ENCODE data around the gene ZNF697. TPM values are rescaled to one million over a fixed set of nuclear protein-coding genes. Genes with fewer than 3 reads are reported as not detected.
"Not testable (repeated sequence)": the region's sequence is repeated elsewhere in the genome, so short reads cannot be mapped to it uniquely, and the experiment has no call there.

ZNF697 gene
- total RNA-seq, 5 donors from 2014 or later (not counting 1 experiment from before 2014, with no cell fraction given) = 0.06 to 0.16 (median 0.09) TPM; not detected in 2

DNA sequence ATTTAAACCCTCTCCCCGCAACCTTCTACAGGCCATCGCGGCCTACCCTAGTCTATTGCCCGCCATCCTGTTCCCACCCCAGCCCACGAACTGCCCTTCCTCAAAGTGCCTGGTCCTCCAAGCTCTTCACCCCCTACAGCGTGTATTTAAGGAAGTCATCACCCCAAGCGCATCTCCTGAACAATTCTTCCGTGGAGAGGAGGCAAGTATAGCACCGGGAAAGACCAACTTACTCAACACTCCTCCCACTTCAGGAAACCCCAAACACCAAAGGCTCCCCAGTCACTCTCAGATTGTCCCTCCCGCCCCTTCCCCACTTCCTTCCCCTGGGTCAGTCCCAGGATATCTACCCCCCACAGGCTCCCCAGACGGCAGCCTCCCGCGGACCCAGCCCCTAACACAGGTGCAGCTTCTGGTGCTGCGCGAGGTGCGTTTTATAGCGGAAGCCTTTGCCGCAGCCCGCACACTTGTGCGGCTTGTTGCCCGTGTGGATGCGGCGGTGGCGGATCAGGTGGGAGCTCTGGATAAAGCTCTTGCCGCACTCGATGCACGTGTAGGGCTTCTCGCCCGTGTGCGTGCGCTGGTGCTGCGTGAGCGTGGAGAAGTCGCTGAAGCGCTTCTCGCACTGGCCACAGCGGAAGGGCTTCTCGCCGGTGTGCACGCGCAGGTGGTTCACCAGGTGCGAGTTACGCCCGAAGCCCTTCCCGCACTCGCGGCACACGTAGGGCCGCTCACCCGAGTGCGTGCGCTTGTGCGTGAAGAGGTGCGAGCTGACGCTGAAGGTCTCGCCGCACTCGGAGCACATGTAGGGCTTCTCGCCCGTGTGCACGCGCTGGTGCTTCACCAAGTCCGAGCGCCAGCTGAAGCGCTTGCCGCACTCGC, 25.5 kb downstream of the ZNF697 start:
- no peaks in the 10 kb centered on the region for H3K4me1 Mint-ChIP-seq
- ChIA-PET CTCF (no interaction called here), POLR2A (no interaction called here)
- Histone ChIP-seq H3K27me3 (replicated peaks in 1 of 2; ENCODE audit: control insufficient read depth in 2 of 2, extremely low read depth in 1 of 2, insufficient read depth in 2 of 2, low read length in 1 of 2) (peaks cover 0 to 5% of the 10 kb centered on the region in 2 experiments), H3K4me3 (ENCODE audit: control insufficient read depth in 1 of 2, extremely low read depth in 1 of 2, low read length in 1 of 2) (no peak overlapping the region), H3K9me3 (no peaks in the 10 kb centered on the region), H3K4me1 (ENCODE audit: control insufficient read depth in 1 of 2, extremely low read depth in 1 of 2, insufficient read depth in 2 of 2, low read length in 2 of 2) (no peaks in the 10 kb centered on the region), H3K36me3 (ENCODE audit: control insufficient read depth in 2 of 2, extremely low read depth in 1 of 2, insufficient read depth in 1 of 2, low read length in 1 of 2) (no peaks in the 10 kb centered on the region), H3K27ac (ENCODE audit: low read length) (no peak overlapping the region)
- no peaks in the 10 kb centered on the region for H3K36me3 Mint-ChIP-seq
- peaks cover 2 to 5% of the 10 kb centered on the region in 2 donors for H3K27me3 Mint-ChIP-seq
- H3K4me3 Mint-ChIP-seq = no peak overlapping the region
- no peaks in the 10 kb centered on the region for H3K9me3 Mint-ChIP-seq
- ATAC-seq (replicated peaks in 1 of 4) (no peak), DNase-seq (no peak)
- H3K27ac Mint-ChIP-seq = no peak overlapping the region
- 95% methylated on average over 66 of the region's 67 CpGs for WGBS (ENCODE audit: insufficient coverage)

DNA sequence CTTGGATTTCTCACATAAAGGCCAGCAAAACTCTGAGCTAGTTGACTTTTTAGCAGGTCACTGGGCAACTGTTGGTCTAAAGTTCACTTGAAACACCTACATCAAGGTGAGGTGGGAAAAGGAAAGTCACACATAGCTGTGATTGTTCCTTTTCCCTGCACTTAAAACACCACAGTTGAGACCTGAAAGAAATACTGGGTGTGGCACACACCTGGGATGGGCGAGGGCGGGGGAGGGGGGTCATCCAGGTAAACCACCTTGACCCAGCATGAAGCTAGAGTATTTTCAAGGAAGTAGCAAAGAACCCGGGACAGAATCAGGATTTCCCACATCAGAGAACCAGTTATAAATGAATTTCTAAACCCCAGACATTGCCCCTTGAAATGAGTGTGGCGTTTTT, 26.4 kb downstream of the ZNF697 start:
- Mint-ChIP-seq H3K36me3 (no peaks in the 10 kb centered on the region), H3K27me3 (peaks cover 2 to 5% of the 10 kb centered on the region in 2 donors), H3K4me3 (no peak overlapping the region), H3K4me1 (no peaks in the 10 kb centered on the region), H3K9me3 (no peaks in the 10 kb centered on the region), H3K27ac (no peak overlapping the region)
- no peak for ATAC-seq (replicated peaks in 1 of 4)
- ChIA-PET CTCF (no interaction called here), POLR2A (no interaction called here)
- no peak for DNase-seq
- Histone ChIP-seq H3K9me3 (no peaks in the 10 kb centered on the region), H3K27ac (ENCODE audit: low read length) (no peak overlapping the region), H3K4me1 (ENCODE audit: control insufficient read depth in 1 of 2, extremely low read depth in 1 of 2, insufficient read depth in 2 of 2, low read length in 2 of 2) (no peaks in the 10 kb centered on the region), H3K4me3 (ENCODE audit: control insufficient read depth in 1 of 2, extremely low read depth in 1 of 2, low read length in 1 of 2) (no peak overlapping the region), H3K36me3 (ENCODE audit: control insufficient read depth in 2 of 2, extremely low read depth in 1 of 2, insufficient read depth in 1 of 2, low read length in 1 of 2) (no peaks in the 10 kb centered on the region), H3K27me3 (replicated peaks in 1 of 2; ENCODE audit: control insufficient read depth in 2 of 2, extremely low read depth in 1 of 2, insufficient read depth in 2 of 2, low read length in 1 of 2) (peaks cover 0 to 2% of the 10 kb centered on the region in 2 experiments)
- WGBS (ENCODE audit: insufficient coverage) = no CpG with 5 or more reads among the region's 4 CpGs

DNA sequence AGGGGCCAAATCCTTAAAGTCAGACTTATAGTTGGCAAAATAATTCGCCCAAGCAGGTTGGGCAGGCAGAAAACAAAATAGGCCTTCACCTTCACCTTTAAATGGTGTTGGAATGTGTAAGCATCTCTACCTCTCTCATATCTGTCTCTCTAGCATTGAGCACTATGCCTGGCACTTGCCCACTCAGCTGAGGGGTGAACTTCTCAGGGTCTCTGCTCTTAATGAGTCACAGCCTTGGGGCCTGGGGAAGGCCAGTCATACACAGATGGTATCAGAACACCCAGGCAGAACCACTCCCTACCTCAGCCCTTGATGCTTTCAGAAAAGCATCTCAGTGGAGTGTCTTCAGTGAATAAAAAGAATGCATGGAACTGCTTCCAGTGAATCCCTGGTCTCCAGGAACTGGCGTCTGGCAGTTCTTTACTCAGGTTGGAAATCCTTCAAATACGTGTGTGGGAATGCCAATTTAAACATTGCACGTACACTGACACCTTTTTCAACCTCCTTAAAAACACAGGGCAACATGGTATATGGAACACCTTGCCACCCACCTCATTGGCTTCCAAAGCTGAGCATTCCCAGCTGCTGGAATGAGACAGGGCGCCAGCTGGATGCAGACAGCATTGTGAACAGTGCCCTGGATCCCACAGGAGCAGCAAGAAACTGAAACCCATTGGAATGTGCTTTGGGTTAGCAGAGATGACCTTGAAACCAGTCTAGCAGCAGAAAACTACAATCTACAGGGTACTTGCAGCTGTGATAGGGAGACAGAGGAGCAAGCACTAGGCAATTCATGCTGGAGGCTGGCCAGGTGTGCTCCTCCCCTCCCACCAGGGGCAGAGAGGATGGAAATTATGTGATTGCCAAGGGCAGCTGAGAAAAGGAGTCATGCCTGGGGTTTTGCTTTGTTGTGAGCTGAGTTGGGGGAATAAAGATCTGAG, 30.0 kb downstream of the ZNF697 start:
- H3K27me3 ChIP-seq (replicated peaks in 1 of 2; ENCODE audit: control insufficient read depth in 2 of 2, extremely low read depth in 1 of 2, insufficient read depth in 2 of 2, low read length in 1 of 2) = no peaks in the 10 kb centered on the region
- DNase-seq = no peak
- no peaks in the 10 kb centered on the region for H3K36me3 ChIP-seq (ENCODE audit: control insufficient read depth in 2 of 2, extremely low read depth in 1 of 2, insufficient read depth in 1 of 2, low read length in 1 of 2)
- POLR2A ChIA-PET = no interaction called here
- no peaks in the 10 kb centered on the region for H3K9me3 Mint-ChIP-seq
- CTCF ChIA-PET = no interaction called here
- H3K4me3 ChIP-seq (ENCODE audit: control insufficient read depth in 1 of 2, extremely low read depth in 1 of 2, low read length in 1 of 2) = no peak overlapping the region
- H3K27ac ChIP-seq (ENCODE audit: low read length) = no peak overlapping the region
- H3K27ac Mint-ChIP-seq = no peak overlapping the region
- no peaks in the 10 kb centered on the region for H3K36me3 Mint-ChIP-seq
- 42% methylated on average over 3 of the region's 5 CpGs for WGBS (ENCODE audit: insufficient coverage)
- no peaks in the 10 kb centered on the region for H3K4me1 ChIP-seq (ENCODE audit: control insufficient read depth in 1 of 2, extremely low read depth in 1 of 2, insufficient read depth in 2 of 2, low read length in 2 of 2)
- ATAC-seq (replicated peaks in 1 of 4) = no peak
- no peak overlapping the region for H3K4me3 Mint-ChIP-seq
- no peaks in the 10 kb centered on the region for H3K9me3 ChIP-seq
- H3K27me3 Mint-ChIP-seq = peaks cover 0 to 2% of the 10 kb centered on the region in 2 donors
- no peaks in the 10 kb centered on the region for H3K4me1 Mint-ChIP-seq

DNA sequence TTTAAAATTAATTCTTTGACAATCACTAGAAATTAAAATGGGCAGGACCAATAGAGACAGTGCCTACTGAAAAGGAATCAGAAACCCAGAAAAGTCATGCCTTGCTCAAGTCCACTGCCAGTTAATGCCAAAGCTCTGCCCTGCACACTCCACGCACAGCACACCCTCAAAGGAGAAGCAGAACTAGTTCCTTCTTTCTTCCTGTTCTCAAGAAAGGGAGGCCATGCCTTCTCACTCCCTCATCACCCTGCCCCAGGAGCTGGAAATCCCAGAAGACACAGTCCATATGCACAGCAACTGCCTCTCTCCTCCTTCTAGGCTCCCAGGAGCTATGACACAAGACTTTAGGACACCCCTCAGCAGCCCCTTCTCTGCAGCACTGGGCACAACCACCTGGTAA, 31.3 kb downstream of the ZNF697 start:
- H3K27ac ChIP-seq (ENCODE audit: low read length); H3K36me3 ChIP-seq (ENCODE audit: control insufficient read depth in 2 of 2, extremely low read depth in 1 of 2, insufficient read depth in 1 of 2, low read length in 1 of 2); ATAC-seq (replicated peaks in 1 of 4); H3K4me1 Mint-ChIP-seq; H3K4me1 ChIP-seq (ENCODE audit: control insufficient read depth in 1 of 2, extremely low read depth in 1 of 2, insufficient read depth in 2 of 2, low read length in 2 of 2); CTCF ChIA-PET; H3K36me3 Mint-ChIP-seq; H3K27me3 Mint-ChIP-seq; POLR2A ChIA-PET; H3K27me3 ChIP-seq (replicated peaks in 1 of 2; ENCODE audit: control insufficient read depth in 2 of 2, extremely low read depth in 1 of 2, insufficient read depth in 2 of 2, low read length in 1 of 2); H3K9me3 Mint-ChIP-seq; H3K4me3 Mint-ChIP-seq; H3K9me3 ChIP-seq; DNase-seq; H3K4me3 ChIP-seq (ENCODE audit: control insufficient read depth in 1 of 2, extremely low read depth in 1 of 2, low read length in 1 of 2); H3K27ac Mint-ChIP-seq: not testable (repeated sequence)
- no CpG with 5 or more reads among the region's 1 CpG for WGBS (ENCODE audit: insufficient coverage)

DNA sequence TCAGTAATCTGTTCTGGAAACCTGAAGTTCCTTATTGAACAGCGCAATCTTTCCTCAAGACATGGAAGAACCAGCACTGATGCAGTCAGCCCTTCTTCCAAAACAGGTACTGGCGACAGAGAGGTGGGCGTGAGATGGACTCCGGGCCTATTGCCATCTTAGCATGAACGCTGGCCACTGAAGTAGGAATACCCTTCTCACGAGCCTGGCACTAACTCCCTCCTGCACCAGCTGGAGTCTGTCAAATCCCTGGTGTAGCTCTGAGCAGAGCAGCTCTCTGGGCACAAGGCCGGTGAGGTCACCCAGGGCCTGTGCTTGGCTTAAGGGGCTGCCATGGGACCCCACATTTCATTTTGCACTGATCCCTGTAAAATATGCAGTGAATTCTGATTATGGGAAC, 33.0 kb downstream of the ZNF697 start:
- POLR2A ChIA-PET, CTCF ChIA-PET: not testable (repeated sequence)

DNA sequence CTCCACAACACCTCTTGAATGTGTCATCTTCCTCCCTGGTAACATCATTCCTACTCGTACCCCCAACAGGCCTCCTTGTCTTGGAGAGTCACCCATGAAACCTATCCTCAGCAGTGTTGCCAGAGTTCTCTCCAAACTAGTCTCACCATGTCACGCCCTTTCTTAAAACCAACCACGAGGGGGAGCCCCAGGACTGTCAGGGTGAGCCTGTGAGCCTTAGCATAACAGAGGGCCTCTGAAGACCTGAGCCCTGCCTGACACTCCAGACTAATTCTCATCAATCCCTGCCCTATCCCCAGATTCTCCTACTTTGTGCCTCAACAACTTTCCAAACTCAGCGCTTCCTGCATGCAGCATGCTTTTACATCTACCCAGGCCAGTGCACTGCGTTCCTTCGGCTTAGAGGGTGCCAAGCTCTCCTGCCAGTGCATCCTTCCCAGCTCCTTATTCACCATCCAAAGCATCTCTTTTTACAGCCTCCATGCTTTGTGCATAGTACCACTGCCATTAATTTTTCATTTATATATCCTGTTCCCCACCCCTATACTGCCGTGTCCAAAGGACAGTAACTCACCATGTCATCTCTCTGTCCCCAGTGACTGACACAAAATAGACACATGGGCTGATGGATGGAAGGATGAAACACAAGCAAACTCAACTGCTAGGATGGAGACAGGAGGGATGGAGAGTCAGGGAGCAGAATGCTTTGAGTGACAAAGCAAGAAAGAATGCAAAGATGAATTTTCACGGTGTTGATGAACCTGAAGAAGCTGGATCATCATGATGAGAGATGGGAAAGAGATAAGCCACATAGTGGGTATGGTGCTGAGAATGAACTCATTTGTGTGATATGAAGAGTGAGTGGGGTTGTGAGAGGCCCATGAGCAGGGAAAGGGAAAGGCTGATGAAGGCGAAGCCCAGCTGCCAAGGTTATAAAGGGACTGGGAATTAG, 34.0 kb downstream of the ZNF697 start:
- Mint-ChIP-seq H3K36me3 (no peaks in the 10 kb centered on the region), H3K27ac (no peak overlapping the region), H3K4me1 (no peaks in the 10 kb centered on the region), H3K9me3 (no peaks in the 10 kb centered on the region), H3K27me3 (peaks cover 6 to 10% of the 10 kb centered on the region in 2 donors), H3K4me3 (no peak overlapping the region)
- H3K4me1 ChIP-seq (ENCODE audit: control insufficient read depth in 1 of 2, extremely low read depth in 1 of 2, insufficient read depth in 2 of 2, low read length in 2 of 2) = no peaks in the 10 kb centered on the region
- H3K27ac ChIP-seq (ENCODE audit: low read length) = no peak overlapping the region
- peak in 31 of 35 experiments; percentile 11 to 62 (median 34) for DNase-seq
- H3K36me3 ChIP-seq (ENCODE audit: control insufficient read depth in 2 of 2, extremely low read depth in 1 of 2, insufficient read depth in 1 of 2, low read length in 1 of 2) = no peaks in the 10 kb centered on the region
- WGBS (ENCODE audit: insufficient coverage) = 50% methylated on average over 6 of the region's 9 CpGs
- ATAC-seq (replicated peaks in 1 of 4) = peak; percentile 39 to 65 (median 54)
- no peaks in the 10 kb centered on the region for H3K9me3 ChIP-seq
- ChIA-PET POLR2A (no interaction called here), CTCF (interaction anchor here (0.6 to 1.0 kb wide), 4 partner anchors 18 to 1503 kb away, joined by 3 to 8 read pairs (median 4); no protein-coding TSS in a partner anchor)
- no peak overlapping the region for H3K4me3 ChIP-seq (ENCODE audit: control insufficient read depth in 1 of 2, extremely low read depth in 1 of 2, low read length in 1 of 2)
- no peaks in the 10 kb centered on the region for H3K27me3 ChIP-seq (replicated peaks in 1 of 2; ENCODE audit: control insufficient read depth in 2 of 2, extremely low read depth in 1 of 2, insufficient read depth in 2 of 2, low read length in 1 of 2)

More for the DNA sequence above, 33.0 kb downstream of the ZNF697 start:
- not testable (repeated sequence) for H3K27ac Mint-ChIP-seq; H3K4me3 Mint-ChIP-seq; DNase-seq; H3K4me1 Mint-ChIP-seq; H3K27me3 ChIP-seq (replicated peaks in 1 of 2; ENCODE audit: control insufficient read depth in 2 of 2, extremely low read depth in 1 of 2, insufficient read depth in 2 of 2, low read length in 1 of 2); H3K4me3 ChIP-seq (ENCODE audit: control insufficient read depth in 1 of 2, extremely low read depth in 1 of 2, low read length in 1 of 2); H3K27me3 Mint-ChIP-seq; H3K9me3 ChIP-seq; H3K36me3 ChIP-seq (ENCODE audit: control insufficient read depth in 2 of 2, extremely low read depth in 1 of 2, insufficient read depth in 1 of 2, low read length in 1 of 2); H3K9me3 Mint-ChIP-seq; ATAC-seq (replicated peaks in 1 of 4); H3K36me3 Mint-ChIP-seq; H3K4me1 ChIP-seq (ENCODE audit: control insufficient read depth in 1 of 2, extremely low read depth in 1 of 2, insufficient read depth in 2 of 2, low read length in 2 of 2); H3K27ac ChIP-seq (ENCODE audit: low read length)
- WGBS (ENCODE audit: insufficient coverage) = 83% methylated on average over 3 of the region's 7 CpGs

Data from T-cell (primary cell).